ENCODE data around the gene MED27.

Gene MED27

GRCh38 chr9:131879181-131879910, 200.3 kb downstream of the MED27 start:
- no peak for DNase-seq (ENCODE audit: low read depth)

GRCh38 chr9:131876486-131876885, 203.2 kb downstream of the MED27 start:
- DNase-seq (ENCODE audit: low read depth) = no peak

- no peak for DNase-seq (ENCODE audit: low read depth)
These were observed 203.7 kb downstream of the MED27 start for GRCh38 chr9:131875828-131876485.

GRCh38 chr9:131874916-131875670, 204.6 kb downstream of the MED27 start:
- no peak for DNase-seq (ENCODE audit: low read depth)

GRCh38 chr9:131874447-131874846, 205.2 kb downstream of the MED27 start:
- no peak for DNase-seq (ENCODE audit: low read depth)

- DNase-seq (ENCODE audit: low read depth) = no peak
These were observed 205.7 kb downstream of the MED27 start for GRCh38 chr9:131873891-131874440.

GRCh38 chr9:131873335-131873734, 206.3 kb downstream of the MED27 start:
- DNase-seq (ENCODE audit: low read depth) = no peak

GRCh38 chr9:131872702-131873101, 207.0 kb downstream of the MED27 start:
- no peak for DNase-seq (ENCODE audit: low read depth)

- DNase-seq (ENCODE audit: low read depth) = no peak
These were observed 207.7 kb downstream of the MED27 start for GRCh38 chr9:131872006-131872405.

GRCh38 chr9:131870156-131870555, 209.5 kb downstream of the MED27 start:
- DNase-seq (ENCODE audit: low read depth) = no peak

GRCh38 chr9:131869348-131869747, 210.3 kb downstream of the MED27 start:
- no peak for DNase-seq (ENCODE audit: low read depth)

GRCh38 chr9:131868766-131869165, 210.9 kb downstream of the MED27 start:
- DNase-seq (ENCODE audit: low read depth) = no peak

- DNase-seq (ENCODE audit: low read depth) = no peak
These were observed 212.0 kb downstream of the MED27 start for GRCh38 chr9:131867611-131868192.

- DNase-seq (ENCODE audit: low read depth) = no peak
These were observed 214.0 kb downstream of the MED27 start for GRCh38 chr9:131865446-131866195.

GRCh38 chr9:131864531-131864930, 215.1 kb downstream of the MED27 start:
- DNase-seq (ENCODE audit: low read depth) = no peak

- no peak for DNase-seq (ENCODE audit: low read depth)
These were observed 216.3 kb downstream of the MED27 start for GRCh38 chr9:131863306-131863896.

GRCh38 chr9:131862261-131862660, 217.4 kb downstream of the MED27 start:
- no peak for DNase-seq (ENCODE audit: low read depth)

- no peak for DNase-seq (ENCODE audit: low read depth)
These were observed 219.2 kb downstream of the MED27 start for GRCh38 chr9:131860430-131860829.

- DNase-seq (ENCODE audit: low read depth) = no peak
These were observed 221.5 kb downstream of the MED27 start for GRCh38 chr9:131858147-131858546.

GRCh38 chr9:131856105-131856504, 223.6 kb downstream of the MED27 start:
- no peak for DNase-seq (ENCODE audit: low read depth)
